MM.1S (cell line): Measurements from ENCODE around the gene EMP2.

Experiments used
- CTCF ChIP-seq: fragments of 300-600 bp; sonication (generic); IDR thresholded peaks from 2 replicates; pipeline ENCODE4 v1.5.1; 2016; ENCODE audit warnings: antibody characterized with exemption, low read length, mixed read lengths
- EZH2 ChIP-seq: fragments of 300-600 bp; sonication (generic); optimal IDR thresholded peaks from 2 replicates; pipeline ENCODE3; 2017; ENCODE audit warnings: low read depth, mild to moderate bottlenecking, antibody characterized with exemption, low read length, mixed read lengths

- TF ChIP-seq CTCF (no peak), EZH2 (no peak)
Measured at GRCh38 chr16:10552281-10552680, 28.1 kb downstream of the EMP2 start.
